BE2C (cell line): Measurements from ENCODE around the gene RNLS.

Experiments used
- DNase-seq: peaks from one replicate; pipeline ENCODE4 v3.0.0-alpha.2; 2020
- H3K27me3 ChIP-seq: fragments of 250-450 bp; sonication (Bioruptor Pico); 2 replicates; pipeline ENCODE4 v1.5.1; 2020; ENCODE audit warnings: mild to moderate bottlenecking
- H3K36me3 ChIP-seq: fragments of 250-450 bp; sonication (Bioruptor Pico); 2 replicates; pipeline ENCODE4 v1.5.1; 2020; ENCODE audit warnings: mild to moderate bottlenecking
- H3K4me1 ChIP-seq: fragments of 250-450 bp; sonication (Bioruptor Pico); 2 replicates; pipeline ENCODE4 v1.5.1; 2020
- H3K4me3 ChIP-seq: 2 replicates; pipeline ENCODE4 v1.5.1; 2011; ENCODE audit warnings: low read depth, low read length
- H3K9me3 ChIP-seq: fragments of 250-450 bp; sonication (Bioruptor Pico); 2 replicates; pipeline ENCODE4 v1.5.1; 2020
- CTCF ChIP-seq: IDR thresholded peaks from 2 replicates; pipeline ENCODE4 v1.5.1; 2012; ENCODE audit warnings: mild to moderate bottlenecking, low read depth, low read length

The RNLS gene

GRCh38 chr10:88538048-88538447, 45.1 kb downstream of the RNLS start:
- Histone ChIP-seq H3K36me3 (no peaks in the 10 kb centered on the region), H3K4me1 (no peaks in the 10 kb centered on the region), H3K9me3 (no peaks in the 10 kb centered on the region), H3K4me3 (no peak overlapping the region), H3K27me3 (no peaks in the 10 kb centered on the region)
- no peak for TF ChIP-seq CTCF
- DNase-seq, result no peak

DNA sequence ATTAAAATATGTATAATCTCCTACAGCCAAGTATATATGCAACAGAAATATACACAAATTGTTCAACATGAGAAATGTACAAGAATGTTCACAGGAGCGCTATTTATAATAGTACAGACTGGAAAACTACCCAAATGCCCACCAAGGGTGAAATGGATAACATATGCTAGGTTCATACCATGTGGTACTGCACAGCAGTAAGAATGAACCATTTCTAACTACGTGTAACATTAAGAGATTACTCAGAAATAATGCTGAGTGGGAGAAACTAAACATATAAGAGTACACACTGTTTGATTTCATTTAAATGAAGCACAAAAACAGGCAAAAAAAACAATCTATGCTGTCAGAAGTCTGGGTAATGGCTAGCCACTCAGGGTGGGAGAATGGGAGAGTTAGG, 45.8 kb downstream of the RNLS start:
- no peak for TF ChIP-seq CTCF
- Histone ChIP-seq H3K36me3 (no peaks in the 10 kb centered on the region), H3K27me3 (no peaks in the 10 kb centered on the region), H3K4me1 (no peaks in the 10 kb centered on the region), H3K4me3 (no peak overlapping the region), H3K9me3 (no peaks in the 10 kb centered on the region)
- no peak for DNase-seq

DNA sequence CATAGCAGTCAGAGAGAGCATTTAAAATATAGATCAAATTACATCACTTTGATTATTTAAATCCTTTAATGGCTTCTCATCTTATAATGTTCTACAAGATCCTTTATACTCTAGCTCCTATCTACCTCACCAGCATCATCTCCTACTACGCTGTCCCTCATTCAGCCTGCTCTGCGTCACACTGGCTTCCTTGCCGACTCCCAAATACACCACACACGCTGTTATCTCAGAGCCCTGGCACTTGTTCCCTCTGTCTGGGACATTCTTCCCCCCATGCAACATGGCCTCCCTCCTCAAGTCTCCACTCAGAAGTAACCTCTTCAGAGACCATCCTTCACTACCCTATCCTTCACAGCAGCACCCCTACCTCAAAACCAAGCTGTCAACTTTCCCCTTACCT, 46.7 kb downstream of the RNLS start:
- no peaks in the 10 kb centered on the region for H3K27me3 ChIP-seq
- DNase-seq, result no peak
- peaks cover under 1% of the 10 kb centered on the region; the same call in 1 of the 2 replicates for H3K4me1 ChIP-seq
- no peak overlapping the region for H3K4me3 ChIP-seq
- no peak for TF ChIP-seq CTCF
- no peaks in the 10 kb centered on the region for H3K36me3 ChIP-seq
- H3K9me3 ChIP-seq, result no peaks in the 10 kb centered on the region

GRCh38 chr10:88534072-88534665, 48.9 kb downstream of the RNLS start:
- Histone ChIP-seq H3K36me3 (no peaks in the 10 kb centered on the region), H3K9me3 (no peaks in the 10 kb centered on the region), H3K4me3 (no peak overlapping the region), H3K4me1 (peaks cover 8% of the 10 kb centered on the region; the same call in 1 of the 2 replicates), H3K27me3 (no peaks in the 10 kb centered on the region)
- no peak for DNase-seq
- no peak for TF ChIP-seq CTCF

DNA sequence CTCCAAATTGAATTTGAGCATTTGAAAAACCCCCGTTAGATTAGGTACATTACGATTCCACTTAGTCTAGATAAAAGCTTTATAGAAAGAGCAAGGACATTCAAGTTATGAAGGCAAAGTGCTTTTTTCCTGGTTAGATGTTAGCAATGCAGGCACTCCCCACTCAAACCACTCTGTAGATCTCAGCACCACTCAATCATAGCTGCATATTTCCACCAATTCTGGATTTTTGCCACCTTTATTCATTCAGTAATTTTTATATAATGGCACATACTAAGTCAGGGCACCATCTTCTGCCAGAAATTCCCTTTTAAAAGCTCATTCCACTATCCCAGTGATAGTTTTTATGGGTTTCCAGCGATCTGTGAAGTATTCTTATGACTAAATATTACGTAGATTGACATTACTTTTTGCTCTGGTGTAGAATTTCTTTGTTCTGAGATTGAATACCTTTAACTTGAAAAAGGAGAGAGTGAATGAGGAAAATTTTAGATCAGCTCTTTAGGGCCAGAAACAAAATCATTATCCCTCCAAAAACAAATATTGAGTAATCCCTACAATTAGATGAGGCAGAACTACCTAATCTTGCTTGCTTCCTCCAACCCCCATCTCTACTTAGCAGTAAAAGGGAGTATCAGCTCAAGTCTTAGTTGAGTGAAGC, 51.6 kb downstream of the RNLS start:
- Histone ChIP-seq H3K4me1 (peaks cover 8% of the 10 kb centered on the region; the same call in 1 of the 2 replicates), H3K36me3 (no peaks in the 10 kb centered on the region), H3K9me3 (no peaks in the 10 kb centered on the region), H3K27me3 (no peaks in the 10 kb centered on the region), H3K4me3 (no peak overlapping the region)
- no peak for TF ChIP-seq CTCF
- no peak for DNase-seq

- no peak for DNase-seq
- Histone ChIP-seq H3K4me1 (peaks cover 13% of the 10 kb centered on the region), H3K36me3 (no peaks in the 10 kb centered on the region), H3K9me3 (no peaks in the 10 kb centered on the region), H3K4me3 (no peak overlapping the region), H3K27me3 (no peaks in the 10 kb centered on the region)
- TF ChIP-seq CTCF, result no peak
These were observed 52.3 kb downstream of the RNLS start for GRCh38 chr10:88530629-88531391.
